HG02798 (cell line): ENCODE results near the gene KPNB1.

Experiments used
- ATAC-seq: cut with Tn5 transposase; IDR thresholded peaks from one replicate; pipeline ENCODE4 v1.9.1; 2021; ENCODE audit warnings: mild to moderate bottlenecking; ENCODE audit not compliant: unreplicated experiment, poor library complexity

Gene KPNB1

GRCh38 chr17:47649153-47649971 lies at the start of gene KPNB1:
TSS of gene KPNB1 (plus strand) at chr17:47649919. CDS start at chr17:47650245, 326 bp downstream.
- ATAC-seq: peak; percentile 86

GRCh38 chr17:47603830-47604597 lies 45.7 kb upstream of the KPNB1 start:
- no peak for ATAC-seq

- ATAC-seq: no peak
These were observed 45.2 kb upstream of the KPNB1 start for GRCh38 chr17:47604598-47604927.

- ATAC-seq: no peak
These were observed 44.7 kb upstream of the KPNB1 start for GRCh38 chr17:47605011-47605410.

GRCh38 chr17:47607481-47607880 lies 42.2 kb upstream of the KPNB1 start:
- no peak for ATAC-seq

- ATAC-seq: no peak
These were observed 38.1 kb upstream of the KPNB1 start for GRCh38 chr17:47611372-47612350.

- no peak for ATAC-seq
These were observed 33.8 kb upstream of the KPNB1 start for GRCh38 chr17:47615766-47616424.

GRCh38 chr17:47618410-47618809 lies 31.3 kb upstream of the KPNB1 start:
- no peak for ATAC-seq

- ATAC-seq: no peak
These were observed 29.0 kb upstream of the KPNB1 start for GRCh38 chr17:47620503-47621245.

- ATAC-seq: no peak
These were observed 28.2 kb upstream of the KPNB1 start for GRCh38 chr17:47621293-47622179.

- no peak for ATAC-seq
These were observed 27.6 kb upstream of the KPNB1 start for GRCh38 chr17:47622180-47622549.

GRCh38 chr17:47624727-47625068 lies 25.0 kb upstream of the KPNB1 start:
- ATAC-seq: no peak

- no peak for ATAC-seq
These were observed 21.6 kb upstream of the KPNB1 start for GRCh38 chr17:47628014-47628566.

GRCh38 chr17:47629826-47630225 lies 19.9 kb upstream of the KPNB1 start:
- no peak for ATAC-seq

GRCh38 chr17:47630614-47631013 lies 19.1 kb upstream of the KPNB1 start:
- ATAC-seq: no peak

GRCh38 chr17:47632991-47633390 lies 16.7 kb upstream of the KPNB1 start:
- ATAC-seq: no peak

- ATAC-seq: no peak
These were observed 15.7 kb upstream of the KPNB1 start for GRCh38 chr17:47633996-47634395.

- ATAC-seq: no peak
These were observed 14.8 kb upstream of the KPNB1 start for GRCh38 chr17:47634870-47635269.
